ENCODE results near the gene ABCB11.

Gene ABCB11

DNA sequence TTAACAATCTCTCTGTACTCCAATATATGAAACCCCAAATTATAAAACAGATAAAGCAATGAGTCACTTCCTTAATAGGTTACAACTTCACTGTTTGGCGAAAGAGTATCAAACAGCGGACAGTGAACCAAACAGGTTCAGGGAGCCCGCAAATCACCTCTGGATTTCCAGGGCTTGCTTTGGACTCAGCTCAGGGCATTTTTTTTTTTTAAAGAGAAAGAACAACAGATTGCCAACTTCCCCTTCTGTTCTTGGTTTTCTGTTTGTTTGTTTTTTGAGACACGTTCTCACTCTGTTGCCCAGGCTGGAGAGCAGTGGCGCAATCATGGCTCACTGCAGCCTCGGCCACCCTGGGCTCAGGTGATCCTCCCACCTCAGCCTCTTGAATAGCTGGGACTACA lies 52.7 kb downstream of the ABCB11 start:
- TF ChIP-seq, protein P1, sequence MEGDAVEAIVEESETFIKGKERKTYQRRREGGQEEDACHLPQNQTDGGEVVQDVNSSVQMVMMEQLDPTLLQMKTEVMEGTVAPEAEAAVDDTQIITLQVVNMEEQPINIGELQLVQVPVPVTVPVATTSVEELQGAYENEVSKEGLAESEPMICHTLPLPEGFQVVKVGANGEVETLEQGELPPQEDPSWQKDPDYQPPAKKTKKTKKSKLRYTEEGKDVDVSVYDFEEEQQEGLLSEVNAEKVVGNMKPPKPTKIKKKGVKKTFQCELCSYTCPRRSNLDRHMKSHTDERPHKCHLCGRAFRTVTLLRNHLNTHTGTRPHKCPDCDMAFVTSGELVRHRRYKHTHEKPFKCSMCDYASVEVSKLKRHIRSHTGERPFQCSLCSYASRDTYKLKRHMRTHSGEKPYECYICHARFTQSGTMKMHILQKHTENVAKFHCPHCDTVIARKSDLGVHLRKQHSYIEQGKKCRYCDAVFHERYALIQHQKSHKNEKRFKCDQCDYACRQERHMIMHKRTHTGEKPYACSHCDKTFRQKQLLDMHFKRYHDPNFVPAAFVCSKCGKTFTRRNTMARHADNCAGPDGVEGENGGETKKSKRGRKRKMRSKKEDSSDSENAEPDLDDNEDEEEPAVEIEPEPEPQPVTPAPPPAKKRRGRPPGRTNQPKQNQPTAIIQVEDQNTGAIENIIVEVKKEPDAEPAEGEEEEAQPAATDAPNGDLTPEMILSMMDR (IDR thresholded peaks at IDR 0.05; ENCODE audit: low read depth, low read length, missing control alignments) = no peak
- in situ Hi-C loops (cut with HindIII; ENCODE audit: low pct_ligation_motif_present, low sequenced_read_pairs) = no loop called here
- Histone ChIP-seq H3K27me3 (replicated peaks) (no peaks in the 10 kb centered on the region), H3K27ac (no peak overlapping the region), H3K4me3 (ENCODE audit: low read depth, low read length) (no peak overlapping the region), H3K36me3 (replicated peaks) (no peaks in the 10 kb centered on the region)
- DNase-seq = no peak

DNA sequence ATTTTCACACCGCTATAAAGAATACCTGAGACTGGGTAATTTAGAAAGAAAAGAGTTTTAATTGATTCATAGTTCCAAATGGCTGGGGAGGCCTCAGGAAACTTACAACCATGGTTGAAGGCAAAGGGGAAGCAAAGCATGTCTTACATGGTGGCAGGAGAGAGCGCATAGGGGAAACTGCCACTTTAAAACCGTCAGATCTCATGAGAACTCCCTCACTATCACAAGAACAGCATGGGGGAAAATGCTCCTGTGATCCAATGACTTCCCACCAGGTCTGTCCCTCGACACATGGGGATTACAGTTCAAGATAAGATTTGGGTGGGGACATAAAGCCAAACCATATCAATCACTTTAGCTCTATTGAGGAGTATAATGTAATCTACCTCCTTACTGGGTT lies 53.5 kb downstream of the ABCB11 start:
- DNase-seq = no peak
- no peaks in the 10 kb centered on the region for H3K27me3 ChIP-seq (replicated peaks)
- H3K36me3 ChIP-seq (replicated peaks) = no peaks in the 10 kb centered on the region
- TF ChIP-seq, protein P1 (IDR thresholded peaks at IDR 0.05; ENCODE audit: low read depth, low read length, missing control alignments) = no peak
- no peak overlapping the region for H3K4me3 ChIP-seq (ENCODE audit: low read depth, low read length)
- no peak overlapping the region for H3K27ac ChIP-seq
- in situ Hi-C loops (cut with HindIII; ENCODE audit: low pct_ligation_motif_present, low sequenced_read_pairs) = no loop called here

DNA sequence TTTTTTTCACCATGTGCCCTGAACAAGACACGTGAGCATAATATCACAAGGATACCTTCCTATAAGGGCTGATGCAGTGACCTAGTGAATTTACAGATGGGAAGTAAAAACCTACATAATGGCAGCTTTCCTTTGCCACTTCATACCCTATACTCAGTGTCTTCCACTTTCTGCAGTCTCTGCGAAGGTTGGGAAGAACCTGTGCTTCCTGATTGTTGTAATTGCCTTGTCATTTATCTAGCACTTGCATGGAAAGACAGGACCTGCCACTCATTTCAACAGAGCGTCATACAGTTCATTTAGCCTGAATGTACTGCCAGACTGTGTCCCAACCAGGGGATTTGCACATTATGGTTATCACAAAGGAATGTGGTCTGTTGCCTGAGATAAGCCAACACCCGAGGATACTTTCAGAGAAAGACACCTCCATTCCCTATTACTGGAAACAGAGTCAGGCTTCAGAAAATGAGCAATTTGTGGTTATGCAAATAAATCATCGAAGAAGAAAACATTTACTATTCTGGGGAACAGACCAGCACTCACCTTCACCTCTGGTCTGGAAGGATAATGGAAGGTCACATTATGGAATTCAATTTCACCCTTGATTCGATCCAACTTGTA lies 55.0 kb downstream of the ABCB11 start:
- in situ Hi-C loops (cut with HindIII; ENCODE audit: low pct_ligation_motif_present, low sequenced_read_pairs) = no loop called here
- TF ChIP-seq, protein P1 (IDR thresholded peaks at IDR 0.05; ENCODE audit: low read depth, low read length, missing control alignments) = no peak
- no peaks in the 10 kb centered on the region for H3K36me3 ChIP-seq (replicated peaks)
- H3K27me3 ChIP-seq (replicated peaks) = no peaks in the 10 kb centered on the region
- H3K27ac ChIP-seq = no peak overlapping the region
- no peak for DNase-seq
- no peak overlapping the region for H3K4me3 ChIP-seq (ENCODE audit: low read depth, low read length)

DNA sequence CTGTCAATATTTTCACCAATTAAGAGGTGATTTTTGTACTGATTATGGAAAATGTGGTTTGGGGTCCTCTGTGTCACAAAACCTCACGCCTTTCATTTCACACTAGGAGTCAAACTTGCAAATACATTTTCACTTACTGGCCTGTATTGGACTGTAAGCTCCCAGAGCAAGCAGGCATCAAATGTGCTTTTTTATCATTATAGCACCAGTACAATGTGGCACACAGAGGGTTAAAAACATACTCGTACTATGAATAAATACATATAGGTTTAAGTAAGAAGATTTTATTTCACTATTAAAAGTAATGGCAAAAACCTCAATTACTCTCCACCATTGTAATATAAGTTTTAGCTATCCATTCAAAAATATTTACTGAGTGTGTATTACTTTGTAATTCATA lies 56.7 kb downstream of the ABCB11 start:
- TF ChIP-seq, protein P1 (IDR thresholded peaks at IDR 0.05; ENCODE audit: low read depth, low read length, missing control alignments) = no peak
- H3K4me3 ChIP-seq (ENCODE audit: low read depth, low read length) = no peak overlapping the region
- H3K27me3 ChIP-seq (replicated peaks) = no peaks in the 10 kb centered on the region
- no peaks in the 10 kb centered on the region for H3K36me3 ChIP-seq (replicated peaks)
- in situ Hi-C loops (cut with HindIII; ENCODE audit: low pct_ligation_motif_present, low sequenced_read_pairs) = loop anchor here (25.0 kb wide), 1 partner anchor 163 kb away; no protein-coding TSS in a partner anchor
- H3K27ac ChIP-seq = no peak overlapping the region
- no peak for DNase-seq

DNA sequence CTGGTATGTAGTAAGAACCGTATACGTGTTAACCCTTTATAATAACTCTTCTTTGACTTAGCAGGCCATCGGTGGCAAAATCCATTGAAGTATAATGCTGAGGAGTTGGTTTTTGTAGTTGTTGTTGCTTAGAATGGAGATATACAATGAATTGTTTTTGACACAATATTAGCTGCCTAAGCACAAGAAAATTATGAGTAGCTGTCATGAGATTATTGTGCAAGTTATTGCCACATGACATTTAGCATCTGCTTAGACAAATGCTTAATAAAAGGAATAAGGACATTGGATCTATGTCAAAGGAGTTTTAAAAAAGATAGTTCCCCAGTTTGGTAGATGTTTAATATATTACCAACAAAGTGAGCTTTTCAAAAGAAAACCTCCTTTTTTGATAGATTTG lies 59.9 kb downstream of the ABCB11 start:
- no peaks in the 10 kb centered on the region for H3K27me3 ChIP-seq (replicated peaks)
- H3K36me3 ChIP-seq (replicated peaks) = no peaks in the 10 kb centered on the region
- TF ChIP-seq, protein P1 (IDR thresholded peaks at IDR 0.05; ENCODE audit: low read depth, low read length, missing control alignments) = no peak
- in situ Hi-C loops (cut with HindIII; ENCODE audit: low pct_ligation_motif_present, low sequenced_read_pairs) = loop anchor here (25.0 kb wide), 1 partner anchor 166 kb away; no protein-coding TSS in a partner anchor
- H3K27ac ChIP-seq = no peak overlapping the region
- no peak overlapping the region for H3K4me3 ChIP-seq (ENCODE audit: low read depth, low read length)
- DNase-seq = no peak

DNA sequence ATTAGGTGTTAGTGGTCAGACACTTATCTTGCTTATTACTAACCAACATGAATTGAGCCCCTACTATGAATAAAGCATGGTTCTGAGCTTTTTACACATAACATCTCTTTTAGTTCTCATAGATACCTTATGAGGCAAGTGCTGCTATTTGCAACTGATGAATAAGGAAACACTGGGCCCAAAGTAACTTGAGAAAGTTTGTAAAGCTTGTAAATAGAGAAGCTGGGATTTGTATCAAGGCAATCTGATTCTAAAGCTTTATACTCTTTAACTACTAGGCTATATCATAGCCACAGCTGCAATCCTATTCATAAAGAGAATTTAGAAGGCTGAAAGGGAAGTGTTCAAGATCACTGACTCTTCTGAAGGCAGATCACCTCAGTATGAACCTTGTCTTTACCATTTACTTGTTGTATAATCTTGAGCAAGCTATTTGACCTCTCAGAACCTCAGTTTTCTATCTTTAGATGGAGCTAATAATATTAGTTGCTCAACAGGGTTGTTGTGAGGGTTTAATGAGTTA lies 60.4 kb downstream of the ABCB11 start:
- TF ChIP-seq, protein P1 (IDR thresholded peaks at IDR 0.05; ENCODE audit: low read depth, low read length, missing control alignments) = no peak
- Histone ChIP-seq H3K4me3 (ENCODE audit: low read depth, low read length) (no peak overlapping the region), H3K27me3 (replicated peaks) (no peaks in the 10 kb centered on the region), H3K36me3 (replicated peaks) (no peaks in the 10 kb centered on the region), H3K27ac (no peak overlapping the region)
- in situ Hi-C loops (cut with HindIII; ENCODE audit: low pct_ligation_motif_present, low sequenced_read_pairs) = loop anchor here (25.0 kb wide), 1 partner anchor 167 kb away; no protein-coding TSS in a partner anchor
- no peak for DNase-seq

Data from brain microvascular endothelial cell (primary cell).